Medulla oblongata (tissue), 1 donor: ENCODE data around the gene NEK7.

Experiments used
- DNase-seq: peaks from one replicate; pipeline ENCODE4 v3.0.0-alpha.2; 2015; ENCODE audit errors: extremely low spot score

Gene NEK7

GRCh38 chr1:198255784-198256183 is 99.0 kb downstream of the NEK7 start:
- no peak for DNase-seq

GRCh38 chr1:198258491-198258890 is 101.7 kb downstream of the NEK7 start:
- DNase-seq: no peak

- DNase-seq: no peak
Observed at GRCh38 chr1:198259333-198260074, 102.7 kb downstream of the NEK7 start.

GRCh38 chr1:198261886-198262285 is 105.1 kb downstream of the NEK7 start:
- no peak for DNase-seq

- DNase-seq: no peak
Observed at GRCh38 chr1:198263186-198263585, 106.4 kb downstream of the NEK7 start.

- no peak for DNase-seq
Observed at GRCh38 chr1:198264282-198264681, 107.5 kb downstream of the NEK7 start.

- peak; percentile 33 for DNase-seq
Observed at GRCh38 chr1:198265073-198265661, 108.4 kb downstream of the NEK7 start.

GRCh38 chr1:198267056-198267455 is 110.3 kb downstream of the NEK7 start:
- no peak for DNase-seq

- DNase-seq: no peak
Observed at GRCh38 chr1:198267921-198268320, 111.1 kb downstream of the NEK7 start.

- DNase-seq: no peak
Observed at GRCh38 chr1:198268784-198269645, 112.2 kb downstream of the NEK7 start.

GRCh38 chr1:198269646-198269940 is 112.8 kb downstream of the NEK7 start:
- DNase-seq: no peak

GRCh38 chr1:198270273-198270828 is 113.6 kb downstream of the NEK7 start:
- DNase-seq: no peak

GRCh38 chr1:198271467-198271866 is 114.7 kb downstream of the NEK7 start:
- DNase-seq: no peak

GRCh38 chr1:198272492-198272891 is 115.7 kb downstream of the NEK7 start:
- no peak for DNase-seq

GRCh38 chr1:198273748-198274295 is 117.0 kb downstream of the NEK7 start:
- DNase-seq: no peak

GRCh38 chr1:198275597-198275996 is 118.8 kb downstream of the NEK7 start:
- DNase-seq: no peak

GRCh38 chr1:198276241-198276640 is 119.4 kb downstream of the NEK7 start:
- no peak for DNase-seq

GRCh38 chr1:198278943-198279342 is 122.1 kb downstream of the NEK7 start:
- DNase-seq: no peak

GRCh38 chr1:198280080-198280479 is 123.3 kb downstream of the NEK7 start:
- DNase-seq: no peak

GRCh38 chr1:198281911-198282310 is 125.1 kb downstream of the NEK7 start:
- DNase-seq: no peak

- DNase-seq: no peak
Observed at GRCh38 chr1:198283222-198283621, 126.4 kb downstream of the NEK7 start.

GRCh38 chr1:198287916-198288315 is 131.1 kb downstream of the NEK7 start:
- no peak for DNase-seq
